ENCODE results near the gene CTR9.

CTR9 gene

DNA sequence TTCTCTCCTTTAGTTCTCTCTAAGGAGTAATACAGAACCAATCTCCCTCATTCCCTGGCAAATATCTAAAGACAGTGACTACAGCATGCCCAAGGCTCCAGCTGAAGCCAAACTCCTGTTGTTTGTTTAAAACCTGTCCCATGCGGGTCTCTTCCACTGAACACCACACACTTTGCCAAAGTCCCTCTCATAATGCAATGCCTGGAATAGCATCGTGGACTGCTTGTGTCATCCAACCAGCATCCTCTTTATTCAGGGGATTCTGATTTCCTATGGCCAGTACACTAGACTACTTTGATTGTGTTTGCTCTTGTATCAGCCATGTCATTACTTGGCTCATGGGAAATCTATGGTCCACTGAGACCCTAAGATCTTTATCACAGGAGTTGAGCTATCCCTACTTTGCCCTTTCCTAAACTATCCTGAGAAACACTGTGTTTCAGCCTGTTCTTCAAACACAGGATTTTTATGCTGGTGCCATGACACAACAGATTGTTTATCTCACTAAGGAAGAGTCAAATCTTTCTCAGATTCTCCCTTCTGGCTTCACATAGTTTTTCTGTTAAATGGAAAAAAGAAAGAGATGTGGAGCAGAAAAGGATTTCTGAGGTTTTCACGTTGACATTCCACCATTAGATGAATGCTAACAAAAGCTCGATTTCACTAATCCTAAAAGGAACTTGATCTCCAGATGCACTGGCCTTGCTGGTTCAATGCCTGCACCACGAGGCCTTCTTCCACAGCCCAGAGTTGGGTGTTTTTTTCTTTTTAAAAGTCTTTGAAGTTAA is 41.6 kb upstream of the CTR9 start:
- H3K36me3 ChIP-seq (ENCODE audit: insufficient read depth, low read length): no peaks in the 10 kb centered on the region
- H3K4me3 ChIP-seq (ENCODE audit: low read depth in 1 of 2, low read length in 2 of 2): no peak overlapping the region
- no peaks in the 10 kb centered on the region for H3K9me3 ChIP-seq (ENCODE audit: insufficient read depth, low read length, severe bottlenecking)
- peaks cover 23% of the 10 kb centered on the region for H3K27me3 ChIP-seq (ENCODE audit: insufficient read depth, low read length, poor library complexity)
- ATAC-seq (ENCODE audit: insufficient read depth, low read depth) (no peak), DNase-seq (no peak)
- no peaks in the 10 kb centered on the region for H3K4me1 ChIP-seq (ENCODE audit: insufficient read depth, low read length)
- TF ChIP-seq, protein P1, sequence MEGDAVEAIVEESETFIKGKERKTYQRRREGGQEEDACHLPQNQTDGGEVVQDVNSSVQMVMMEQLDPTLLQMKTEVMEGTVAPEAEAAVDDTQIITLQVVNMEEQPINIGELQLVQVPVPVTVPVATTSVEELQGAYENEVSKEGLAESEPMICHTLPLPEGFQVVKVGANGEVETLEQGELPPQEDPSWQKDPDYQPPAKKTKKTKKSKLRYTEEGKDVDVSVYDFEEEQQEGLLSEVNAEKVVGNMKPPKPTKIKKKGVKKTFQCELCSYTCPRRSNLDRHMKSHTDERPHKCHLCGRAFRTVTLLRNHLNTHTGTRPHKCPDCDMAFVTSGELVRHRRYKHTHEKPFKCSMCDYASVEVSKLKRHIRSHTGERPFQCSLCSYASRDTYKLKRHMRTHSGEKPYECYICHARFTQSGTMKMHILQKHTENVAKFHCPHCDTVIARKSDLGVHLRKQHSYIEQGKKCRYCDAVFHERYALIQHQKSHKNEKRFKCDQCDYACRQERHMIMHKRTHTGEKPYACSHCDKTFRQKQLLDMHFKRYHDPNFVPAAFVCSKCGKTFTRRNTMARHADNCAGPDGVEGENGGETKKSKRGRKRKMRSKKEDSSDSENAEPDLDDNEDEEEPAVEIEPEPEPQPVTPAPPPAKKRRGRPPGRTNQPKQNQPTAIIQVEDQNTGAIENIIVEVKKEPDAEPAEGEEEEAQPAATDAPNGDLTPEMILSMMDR (IDR thresholded peaks at IDR 0.05; ENCODE audit: borderline replicate concordance, extremely low read depth, low read length, poor library complexity, severe bottlenecking): no peak
- H2AFZ ChIP-seq (ENCODE audit: low read depth, low read length): no peak overlapping the region
- no peaks in the 10 kb centered on the region for H3K79me2 ChIP-seq (ENCODE audit: insufficient read depth, low read length)
- H3K27ac ChIP-seq (ENCODE audit: low read length): no peak overlapping the region
- no peak overlapping the region for H3K4me2 ChIP-seq (ENCODE audit: insufficient read depth, low read length)
- no peak overlapping the region for H3K9ac ChIP-seq (ENCODE audit: low read depth, low read length)
- no peaks in the 10 kb centered on the region for H4K20me1 ChIP-seq (ENCODE audit: insufficient read depth, low read length)

- TF ChIP-seq, protein P1 (IDR thresholded peaks at IDR 0.05; ENCODE audit: borderline replicate concordance, extremely low read depth, low read length, poor library complexity, severe bottlenecking): no peak
- TF ChIP-seq EZH2 (IDR thresholded peaks at IDR 0.05; ENCODE audit: borderline replicate concordance, low read depth, low read length, severe bottlenecking): no peak
- Histone ChIP-seq H2AFZ (ENCODE audit: low read depth, low read length) (no peak overlapping the region), H3K27ac (ENCODE audit: low read length) (no peak overlapping the region), H3K79me2 (ENCODE audit: insufficient read depth, low read length) (no peaks in the 10 kb centered on the region), H3K9me3 (ENCODE audit: insufficient read depth, low read length, severe bottlenecking) (no peaks in the 10 kb centered on the region), H3K4me1 (ENCODE audit: insufficient read depth, low read length) (no peaks in the 10 kb centered on the region), H3K36me3 (ENCODE audit: insufficient read depth, low read length) (no peaks in the 10 kb centered on the region), H4K20me1 (ENCODE audit: insufficient read depth, low read length) (no peaks in the 10 kb centered on the region), H3K4me3 (ENCODE audit: low read depth in 1 of 2, low read length in 2 of 2) (no peak overlapping the region), H3K27me3 (ENCODE audit: insufficient read depth, low read length, poor library complexity) (peaks cover 21% of the 10 kb centered on the region), H3K9ac (ENCODE audit: low read depth, low read length) (no peak overlapping the region), H3K4me2 (ENCODE audit: insufficient read depth, low read length) (no peak overlapping the region)
- DNase-seq (no peak), ATAC-seq (ENCODE audit: insufficient read depth, low read depth) (no peak)
These were observed 35.5 kb upstream of the CTR9 start for GRCh38 chr11:10715571-10715970.

DNA sequence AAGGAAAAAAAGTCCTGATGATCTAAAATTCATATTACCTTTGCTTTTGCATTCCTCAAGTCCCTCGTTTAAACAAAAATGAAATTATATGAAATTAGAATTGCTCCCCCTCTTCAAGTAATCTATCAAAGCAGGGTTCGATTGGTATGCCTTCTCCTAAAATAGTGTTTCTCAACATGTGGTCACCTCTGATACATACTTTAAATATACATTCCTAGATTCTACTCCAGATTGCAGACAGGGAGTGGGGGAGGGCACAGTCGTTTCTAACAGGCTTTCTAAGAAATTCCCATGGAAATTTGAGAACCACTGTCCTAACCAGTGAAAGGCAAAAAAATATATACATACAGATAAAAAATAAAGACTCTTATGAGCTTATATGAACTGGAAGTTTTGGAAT is 34.9 kb upstream of the CTR9 start:
- no peak overlapping the region for H3K9ac ChIP-seq (ENCODE audit: low read depth, low read length)
- ATAC-seq (ENCODE audit: insufficient read depth, low read depth): no peak

More for the DNA sequence above, 34.9 kb upstream of the CTR9 start:
- no peaks in the 10 kb centered on the region for H3K36me3 ChIP-seq (ENCODE audit: insufficient read depth, low read length)
- no peak for TF ChIP-seq EZH2 (IDR thresholded peaks at IDR 0.05; ENCODE audit: borderline replicate concordance, low read depth, low read length, severe bottlenecking)
- TF ChIP-seq, protein P1 (IDR thresholded peaks at IDR 0.05; ENCODE audit: borderline replicate concordance, extremely low read depth, low read length, poor library complexity, severe bottlenecking): no peak
- no peak overlapping the region for H3K4me3 ChIP-seq (ENCODE audit: low read depth in 1 of 2, low read length in 2 of 2)
- no peaks in the 10 kb centered on the region for H3K79me2 ChIP-seq (ENCODE audit: insufficient read depth, low read length)
- peaks cover 21% of the 10 kb centered on the region for H3K27me3 ChIP-seq (ENCODE audit: insufficient read depth, low read length, poor library complexity)
- H3K4me2 ChIP-seq (ENCODE audit: insufficient read depth, low read length): no peak overlapping the region
- no peak overlapping the region for H2AFZ ChIP-seq (ENCODE audit: low read depth, low read length)
- DNase-seq: no peak
- no peaks in the 10 kb centered on the region for H3K9me3 ChIP-seq (ENCODE audit: insufficient read depth, low read length, severe bottlenecking)
- no peak overlapping the region for H3K27ac ChIP-seq (ENCODE audit: low read length)
- no peaks in the 10 kb centered on the region for H4K20me1 ChIP-seq (ENCODE audit: insufficient read depth, low read length)
- H3K4me1 ChIP-seq (ENCODE audit: insufficient read depth, low read length): no peaks in the 10 kb centered on the region

All from DND-41 (cell line).